ENCODE measurements around the gene TCFL5.

- TF ChIP-seq POLR2A (IDR thresholded peaks at IDR 0.05) (no peak), CTCF (IDR thresholded peaks at IDR 0.05) (no peak)
These were observed 29.8 kb downstream of the TCFL5 start for GRCh38 chr20:62831854-62832211.

Data from lower leg skin (tissue), 3 donors.